DMS53 (cell line): Measurements from ENCODE around the gene LAMA5.

Experiments used
- DNase-seq: peaks from one replicate; lab custom pipeline; 2025; lab: John Stamatoyannopoulos, UW

Gene LAMA5

GRCh38 chr20:62289898-62290297 is 77.2 kb downstream of the LAMA5 start:
- DNase-seq = no peak

DNA sequence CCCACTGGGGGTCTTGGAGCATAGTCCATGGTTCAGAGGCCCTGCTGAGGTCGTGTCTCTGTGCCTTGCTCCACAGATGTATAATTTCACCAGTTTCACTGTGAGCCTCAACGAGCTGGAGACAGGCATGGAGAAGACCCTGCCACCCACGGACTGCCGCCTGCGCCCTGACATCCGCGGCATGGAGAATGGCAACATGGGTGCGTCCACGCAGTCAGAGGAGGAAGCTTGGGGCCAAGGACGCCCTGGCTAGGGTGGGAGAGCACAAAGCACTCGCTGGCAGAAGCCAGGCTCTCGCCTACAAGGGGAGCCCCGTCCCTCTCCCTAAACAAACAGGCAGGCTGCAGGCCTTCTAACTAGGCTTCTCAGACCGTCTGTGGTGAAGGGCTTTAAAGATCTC is 78.0 kb downstream of the LAMA5 start:
- no peak for DNase-seq

DNA sequence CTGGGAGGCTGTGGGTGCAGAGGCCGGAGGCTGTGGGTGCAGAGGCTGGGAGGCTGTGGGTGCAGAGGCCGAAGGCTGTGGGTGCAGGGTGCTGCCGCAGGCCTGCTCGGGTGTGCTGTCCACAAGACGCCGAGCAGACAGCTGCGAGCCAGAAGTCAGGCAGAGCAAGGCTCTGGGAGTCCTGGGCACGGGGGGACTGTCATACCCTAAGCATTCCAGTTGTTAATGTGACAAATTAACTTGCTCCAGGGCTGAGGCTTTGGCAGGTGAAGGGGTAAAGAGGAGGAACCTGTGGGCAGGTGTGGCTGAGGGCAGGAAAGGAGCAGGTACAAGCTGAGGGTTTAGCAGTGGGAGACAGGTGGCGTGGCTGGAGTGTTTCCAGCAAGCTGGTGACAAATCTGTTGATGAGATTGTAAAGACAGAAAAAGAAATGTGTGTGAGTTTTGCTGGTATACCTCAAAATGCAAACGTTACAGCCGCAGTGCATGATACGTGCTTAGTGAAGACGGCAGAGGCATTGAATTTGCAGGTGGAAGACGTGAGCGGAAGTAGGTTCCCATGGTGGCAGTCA is 78.5 kb downstream of the LAMA5 start:
- no peak for DNase-seq

GRCh38 chr20:62287759-62288534 is 79.2 kb downstream of the LAMA5 start:
- DNase-seq = peak; percentile 30

DNA sequence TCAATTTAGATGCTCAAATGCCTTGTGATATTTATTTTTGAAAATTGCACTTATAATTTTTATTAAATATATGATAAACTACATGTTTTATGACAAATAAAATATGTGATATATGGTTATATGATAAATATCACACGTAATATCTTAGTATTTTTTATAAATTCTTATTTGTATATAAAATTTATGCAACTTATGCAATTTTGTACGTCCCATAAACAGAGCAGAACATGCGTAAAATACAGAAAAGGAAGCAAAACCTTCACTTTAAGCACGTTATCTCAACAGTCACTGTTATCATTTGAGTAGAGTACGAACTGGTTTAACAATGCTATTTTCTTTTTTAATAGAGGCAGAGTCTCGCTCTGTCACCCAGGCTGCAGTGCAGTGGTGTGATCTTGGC is 80.0 kb downstream of the LAMA5 start:
- no peak for DNase-seq

GRCh38 chr20:62286493-62287064 is 80.5 kb downstream of the LAMA5 start:
- no peak for DNase-seq

- no peak for DNase-seq
Measured at GRCh38 chr20:62285722-62286121, 81.4 kb downstream of the LAMA5 start.

- DNase-seq = no peak
Measured at GRCh38 chr20:62285151-62285550, 82.0 kb downstream of the LAMA5 start.

DNA sequence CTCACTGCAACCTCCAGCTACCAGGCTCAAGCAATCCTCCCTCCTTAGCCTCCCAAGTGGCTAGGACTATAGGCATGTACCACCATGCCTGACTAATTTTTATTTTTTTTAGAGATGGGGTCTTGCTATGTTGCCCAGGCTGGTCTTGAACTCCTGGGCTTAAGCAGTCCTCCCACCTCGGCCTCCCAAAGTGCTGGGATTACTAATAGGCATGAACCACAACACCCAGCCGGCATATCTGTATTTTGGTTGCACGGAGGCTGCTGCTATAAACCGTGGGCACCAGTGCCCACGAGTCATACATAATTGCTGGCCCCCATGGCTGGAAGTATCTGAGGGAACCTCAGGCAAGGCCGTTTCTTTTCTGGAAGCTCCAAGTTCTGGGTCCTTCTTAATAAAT is 82.7 kb downstream of the LAMA5 start:
- no peak for DNase-seq

DNA sequence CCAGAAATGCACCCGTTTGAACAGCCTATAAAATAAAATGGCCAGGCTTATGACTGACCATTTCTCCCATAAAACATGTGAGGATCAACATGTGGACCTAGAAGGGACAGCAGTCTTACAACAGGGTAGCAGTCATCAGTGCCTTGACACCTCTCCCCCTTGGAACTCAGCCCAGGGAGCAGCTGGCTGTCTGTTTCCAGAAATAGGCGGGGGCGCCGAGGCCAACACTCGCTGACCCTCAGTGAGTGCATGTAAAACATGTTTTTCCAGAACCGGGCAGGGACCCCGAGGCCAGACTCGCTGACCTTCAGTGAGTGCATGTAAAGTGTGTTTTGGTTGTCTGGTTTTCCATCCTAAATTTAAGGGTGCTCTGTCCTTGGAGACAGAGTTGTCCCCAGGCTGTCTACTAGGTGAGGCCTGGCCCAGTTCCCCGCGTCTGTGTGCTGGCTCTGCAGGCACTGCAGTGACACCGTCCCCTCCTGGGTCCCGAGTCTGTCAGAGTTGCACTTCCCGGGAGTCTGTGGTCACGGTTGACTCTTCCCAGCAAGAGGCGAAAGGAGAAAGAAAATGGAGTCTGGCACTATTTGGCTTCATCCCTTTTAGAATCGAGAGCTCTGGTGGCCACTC is 84.1 kb downstream of the LAMA5 start:
- DNase-seq = no peak

DNA sequence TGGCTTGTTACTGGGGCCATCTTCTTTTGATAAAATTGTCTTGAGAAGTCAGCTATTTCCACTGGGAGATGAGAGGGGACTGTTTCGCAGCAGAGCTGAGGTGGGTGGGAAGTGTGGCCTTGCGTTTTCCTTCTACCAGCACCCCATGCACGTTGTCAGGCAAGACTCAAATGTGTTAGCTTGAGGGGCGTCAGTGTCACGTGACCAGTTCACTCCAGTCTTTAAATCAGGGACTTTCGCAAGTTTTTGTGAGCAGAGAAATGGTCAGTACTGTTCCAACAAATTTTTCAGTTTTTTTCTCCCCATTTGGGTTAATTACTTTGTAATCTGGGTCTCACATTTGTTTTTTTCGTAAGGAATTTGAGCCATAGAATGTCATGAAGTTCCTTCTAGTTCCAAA is 85.0 kb downstream of the LAMA5 start:
- DNase-seq = no peak

DNA sequence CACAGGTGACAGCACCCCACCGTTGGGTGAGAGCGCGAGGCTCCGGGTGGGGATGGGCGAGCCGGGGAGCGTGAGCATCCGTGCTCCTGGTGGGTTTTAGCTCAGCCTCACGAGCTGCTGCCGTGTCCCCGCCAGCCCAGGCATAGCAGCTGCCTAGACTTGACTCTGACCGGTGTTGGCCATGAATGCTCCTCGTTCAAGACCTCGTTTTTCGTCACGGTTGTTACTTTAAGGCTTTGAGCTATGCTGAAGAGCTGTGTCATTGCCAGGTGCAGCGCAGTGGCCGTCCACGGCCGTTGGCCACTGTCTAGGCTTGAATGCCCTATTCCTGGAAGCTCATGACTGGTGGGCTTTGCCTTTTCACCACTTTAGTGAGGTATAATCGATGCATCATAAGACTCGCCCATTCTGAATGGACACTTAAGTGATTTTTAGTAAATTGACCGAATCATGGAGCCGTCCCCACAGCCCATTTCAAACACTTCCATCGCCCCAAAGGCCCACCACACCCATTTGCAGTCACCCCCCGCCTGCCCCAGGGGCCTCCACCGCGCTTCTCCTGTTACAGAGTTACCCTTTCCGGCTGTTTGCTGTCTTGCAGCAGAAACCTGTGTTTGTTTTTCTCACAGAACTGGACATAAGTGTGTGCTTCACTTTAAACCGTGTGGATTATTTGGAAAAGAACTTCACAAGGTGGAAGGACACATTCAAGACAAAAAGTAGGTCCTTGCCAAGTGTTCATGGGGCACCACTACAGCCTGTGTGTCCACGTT is 85.8 kb downstream of the LAMA5 start:
- no peak for DNase-seq

GRCh38 chr20:62280303-62280702 is 86.8 kb downstream of the LAMA5 start:
- DNase-seq = no peak

- no peak for DNase-seq
Measured at GRCh38 chr20:62277253-62277652, 89.9 kb downstream of the LAMA5 start.

- no peak for DNase-seq
Measured at GRCh38 chr20:62276439-62276838, 90.7 kb downstream of the LAMA5 start.

DNA sequence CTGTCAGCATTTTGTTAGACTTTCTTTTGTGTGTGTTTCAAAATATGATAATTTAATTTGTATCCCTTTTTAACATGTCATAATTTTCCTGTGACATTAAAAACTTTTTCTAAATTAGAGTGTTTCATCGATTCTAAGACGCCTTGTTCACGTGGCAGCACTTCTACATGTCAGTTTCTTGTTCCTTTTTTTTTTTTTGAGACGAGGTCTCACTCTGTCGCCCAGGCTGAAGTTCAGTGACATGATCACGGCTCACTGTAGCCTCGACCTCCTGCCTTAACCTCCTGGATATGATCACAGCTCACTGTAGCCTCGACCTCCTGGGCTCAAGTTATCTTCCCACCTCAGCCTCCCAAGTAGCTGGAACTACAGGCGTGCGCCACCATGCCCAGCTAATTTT is 91.9 kb downstream of the LAMA5 start:
- DNase-seq = no peak

DNA sequence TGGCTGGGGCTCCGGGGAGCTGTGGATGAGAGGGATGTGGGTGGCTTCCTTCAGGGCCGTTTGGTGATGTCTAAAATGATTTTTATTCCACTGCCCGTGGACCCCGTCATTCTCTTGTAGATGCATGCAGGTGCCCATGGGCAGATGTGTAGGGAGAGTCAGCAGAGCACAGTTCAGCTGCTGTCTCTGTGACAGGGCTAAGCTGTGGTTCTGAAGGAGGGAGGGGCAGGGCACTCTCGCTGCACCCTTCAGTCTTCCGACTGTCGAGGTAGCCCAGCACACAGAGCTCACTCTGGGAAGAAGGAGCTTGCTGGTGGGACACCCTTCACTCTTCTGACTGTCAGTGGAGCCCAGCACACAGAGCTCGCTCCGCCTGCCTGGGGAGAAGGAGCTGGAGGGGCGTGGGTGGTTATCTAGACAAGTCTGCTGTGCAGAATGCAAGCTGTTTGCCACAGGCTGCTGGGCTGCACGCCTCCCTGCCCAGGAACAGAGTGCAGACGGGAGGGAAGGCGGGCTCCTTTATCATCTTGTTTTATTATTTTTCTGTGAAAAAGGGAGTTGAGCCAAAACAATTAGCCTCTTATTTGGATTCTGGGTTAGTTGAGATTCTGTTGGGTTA is 92.7 kb downstream of the LAMA5 start:
- DNase-seq = no peak

DNA sequence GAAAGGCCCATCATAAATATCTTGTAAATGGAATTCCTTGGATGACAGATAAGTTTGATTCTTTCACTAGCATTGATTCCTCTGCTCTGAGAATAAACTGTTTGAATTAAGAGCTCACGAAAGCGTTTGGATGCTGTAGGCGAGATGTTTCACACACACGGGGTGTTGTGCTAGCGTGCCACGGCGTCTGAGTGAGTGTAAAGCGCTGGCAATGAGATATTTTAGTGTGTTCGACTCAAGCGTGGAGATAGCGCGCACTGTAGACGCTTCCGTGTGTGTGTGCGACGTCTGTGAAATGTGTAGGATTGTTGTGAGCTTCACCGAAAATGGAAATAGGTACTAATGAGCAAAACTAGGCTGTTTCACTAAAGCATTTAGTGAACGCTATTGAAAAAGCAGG is 93.7 kb downstream of the LAMA5 start:
- DNase-seq = no peak

GRCh38 chr20:62272200-62272599 is 94.9 kb downstream of the LAMA5 start:
- DNase-seq = no peak

DNA sequence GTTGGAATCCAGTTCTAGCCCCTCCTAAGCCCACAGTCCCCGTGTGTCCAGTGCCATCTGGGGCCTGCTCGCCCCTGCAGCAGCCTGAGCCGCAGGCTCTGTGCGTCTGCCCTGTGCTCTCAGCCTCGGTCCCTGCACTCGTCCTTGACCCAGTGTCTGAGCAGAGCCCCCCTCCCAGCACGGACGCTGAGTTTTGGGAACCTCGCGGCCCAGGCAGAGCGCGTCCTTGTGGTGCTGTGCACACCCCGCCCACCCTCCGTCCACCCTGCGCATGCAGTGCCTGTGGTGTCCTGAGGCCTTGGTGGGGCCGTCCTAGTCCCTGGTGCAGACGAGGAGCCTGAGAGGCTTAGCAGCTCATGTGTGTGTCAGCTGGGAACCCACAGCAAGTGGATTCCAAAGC is 97.2 kb downstream of the LAMA5 start:
- DNase-seq = no peak

- no peak for DNase-seq
Measured at GRCh38 chr20:62269378-62269777, 97.7 kb downstream of the LAMA5 start.
